Calu3 (cell line): ENCODE measurements around the gene SEZ6L. TPM values are rescaled to one million over a fixed set of nuclear protein-coding genes. Genes with fewer than 3 reads are reported as not detected.

Experiments
- BruUV-seq: library from RNA; stranded (reverse); fragments of 400-500 nt; replicated peaks from 2 replicates; lab custom pipeline; 2021; lab: Mats Ljungman, UMichigan
- CTCF ChIA-PET: fragments of 300-600 bp; sonication (Branson Sonifier 250); formaldehyde crosslinking; loops from one replicate; lab custom pipeline; 2022; ENCODE audit warnings: antibody characterized with exemption; lab: Charles Lee
- DNase-seq: peaks from one replicate; pipeline ENCODE4 v3.0.0; 2022
- H3K27ac Mint-ChIP-seq: one replicate; pipeline ENCODE4 v1.8.0; 2022; ENCODE audit warnings: mixed read lengths; ENCODE audit not compliant: unreplicated experiment
- H3K27me3 Mint-ChIP-seq: one replicate; pipeline ENCODE4 v1.8.0; 2022; ENCODE audit warnings: mixed read lengths; ENCODE audit not compliant: unreplicated experiment
- H3K36me3 Mint-ChIP-seq: one replicate; pipeline ENCODE4 v1.8.0; 2022; ENCODE audit warnings: mild to moderate bottlenecking, moderate library complexity, mixed read lengths; ENCODE audit not compliant: insufficient read depth, unreplicated experiment
- H3K4me1 Mint-ChIP-seq: one replicate; pipeline ENCODE4 v1.8.0; 2022; ENCODE audit warnings: mild to moderate bottlenecking, low read depth, mixed read lengths; ENCODE audit not compliant: unreplicated experiment
- H3K4me3 Mint-ChIP-seq: one replicate; pipeline ENCODE4 v1.8.0; 2022; ENCODE audit warnings: mild to moderate bottlenecking, low read depth, moderate library complexity, mixed read lengths; ENCODE audit not compliant: unreplicated experiment
- H3K9me3 Mint-ChIP-seq: one replicate; pipeline ENCODE4 v1.8.0; 2022; ENCODE audit warnings: low read depth, mixed read lengths; ENCODE audit not compliant: unreplicated experiment
- intact Hi-C: fragments of 100-400 bp; cut with micrococcal nuclease; formaldehyde crosslinking; loops from one replicate; pipeline ENCODE4 v1.10.0; 2022; ENCODE audit not compliant: unreplicated experiment
- total RNA-seq: library from RNA; stranded (reverse); gene quantifications from 2 replicates; pipeline ENCODE4 v1.2.3, GENCODE V29; 2022
- TF ChIP-seq, protein P1 (sequence below): fragments of 200-600 bp; IDR thresholded peaks from one replicate; pipeline ENCODE4 v1.8.0; 2022; ENCODE audit warnings: antibody characterized with exemption; ENCODE audit not compliant: unreplicated experiment

The SEZ6L gene
- total RNA-seq, 1 experiment from 2014 or later = not detected

- no peak overlapping the region for H3K4me3 Mint-ChIP-seq
- peaks cover 15% of the 10 kb centered on the region for H3K4me1 Mint-ChIP-seq
- CTCF ChIA-PET = no interaction called here
- no peak for DNase-seq
- H3K27me3 Mint-ChIP-seq = peaks cover 63% of the 10 kb centered on the region
- H3K36me3 Mint-ChIP-seq = peaks cover 17% of the 10 kb centered on the region
- no TSS peak for BruUV-seq
- H3K27ac Mint-ChIP-seq = no peak overlapping the region
- intact Hi-C loops = no loop called here
- TF ChIP-seq, protein P1, sequence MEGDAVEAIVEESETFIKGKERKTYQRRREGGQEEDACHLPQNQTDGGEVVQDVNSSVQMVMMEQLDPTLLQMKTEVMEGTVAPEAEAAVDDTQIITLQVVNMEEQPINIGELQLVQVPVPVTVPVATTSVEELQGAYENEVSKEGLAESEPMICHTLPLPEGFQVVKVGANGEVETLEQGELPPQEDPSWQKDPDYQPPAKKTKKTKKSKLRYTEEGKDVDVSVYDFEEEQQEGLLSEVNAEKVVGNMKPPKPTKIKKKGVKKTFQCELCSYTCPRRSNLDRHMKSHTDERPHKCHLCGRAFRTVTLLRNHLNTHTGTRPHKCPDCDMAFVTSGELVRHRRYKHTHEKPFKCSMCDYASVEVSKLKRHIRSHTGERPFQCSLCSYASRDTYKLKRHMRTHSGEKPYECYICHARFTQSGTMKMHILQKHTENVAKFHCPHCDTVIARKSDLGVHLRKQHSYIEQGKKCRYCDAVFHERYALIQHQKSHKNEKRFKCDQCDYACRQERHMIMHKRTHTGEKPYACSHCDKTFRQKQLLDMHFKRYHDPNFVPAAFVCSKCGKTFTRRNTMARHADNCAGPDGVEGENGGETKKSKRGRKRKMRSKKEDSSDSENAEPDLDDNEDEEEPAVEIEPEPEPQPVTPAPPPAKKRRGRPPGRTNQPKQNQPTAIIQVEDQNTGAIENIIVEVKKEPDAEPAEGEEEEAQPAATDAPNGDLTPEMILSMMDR = no peak
- H3K9me3 Mint-ChIP-seq = no peaks in the 10 kb centered on the region
Measured at GRCh38 chr22:26432619-26433311, 263.5 kb downstream of the SEZ6L start.
